IMR-90 (cell line): ENCODE results near the gene TCIRG1. TPM values are rescaled to one million over a fixed set of nuclear protein-coding genes. Genes with fewer than 3 reads are reported as not detected.

Experiments
- ATAC-seq: fragments of 200-7000 bp; cut with Tn5 transposase; 2 replicates; pipeline ENCODE4 v1.9.1; 2020; ENCODE audit warnings: low read depth, mild to moderate bottlenecking, moderate library complexity
- BruUV-seq: library from RNA; stranded (reverse); fragments of 400-500 nt; replicated peaks from 2 replicates; lab custom pipeline; 2021; lab: Mats Ljungman, UMichigan
- CTCF ChIA-PET: fragments of 300-600 bp; formaldehyde crosslinking; extraction: SDS; loops from one replicate; lab custom pipeline; 2021; ENCODE audit warnings: antibody characterized with exemption; lab: Yijun Ruan, JAX
- POLR2A ChIA-PET: fragments of 300-600 bp; sonication (Branson Sonifier 250); formaldehyde crosslinking; loops from one replicate; lab custom pipeline; 2022; ENCODE audit warnings: antibody characterized with exemption; ENCODE audit not compliant: unreplicated experiment; lab: Charles Lee
- DNase-seq: peaks from one replicate; pipeline ENCODE4 v3.0.0; 2013
- H2AFZ ChIP-seq: replicated peaks from 2 replicates; pipeline ENCODE3; 2013; ENCODE audit warnings: low read length, mild to moderate bottlenecking; ENCODE audit not compliant: poor library complexity
- H2AK5ac ChIP-seq: 2 replicates; pipeline ENCODE4 v1.6.1; 2013; ENCODE audit warnings: low read depth, low read length, inconsistent platforms
- H2AK9ac ChIP-seq: replicated peaks from 2 replicates; pipeline ENCODE3; 2013; ENCODE audit warnings: mild to moderate bottlenecking, low read depth, low read length, moderate library complexity; ENCODE audit not compliant: poor library complexity
- H2BK120ac ChIP-seq: 2 replicates; pipeline ENCODE4 v1.6.1; 2013; ENCODE audit warnings: low read depth, low read length, inconsistent platforms
- H2BK15ac ChIP-seq: 3 replicates; pipeline ENCODE4 v1.6.1; 2013; ENCODE audit warnings: low read depth, low read length, inconsistent platforms
- H2BK20ac ChIP-seq: 2 replicates; pipeline ENCODE4 v1.6.1; 2013; ENCODE audit warnings: low read depth, mild to moderate bottlenecking, inconsistent platforms, low read length, moderate library complexity
- H2BK5ac ChIP-seq: 2 replicates; pipeline ENCODE4 v1.6.1; 2013; ENCODE audit warnings: mild to moderate bottlenecking, low read depth, low read length, inconsistent platforms; ENCODE audit not compliant: poor library complexity, severe bottlenecking
- H3K14ac ChIP-seq: replicated peaks from 2 replicates; pipeline ENCODE4 v1.6.1; 2013; ENCODE audit warnings: low read depth, low read length, inconsistent platforms
- H3K18ac ChIP-seq: 2 replicates; pipeline ENCODE4 v1.6.1; 2013; ENCODE audit warnings: low read depth, low read length, control low read depth
- H3K23ac ChIP-seq: 2 replicates; pipeline ENCODE4 v1.6.1; 2013; ENCODE audit warnings: low read depth, low read length, inconsistent platforms
- H3K27ac ChIP-seq: 2 replicates; pipeline ENCODE4 v1.5.1; 2013; ENCODE audit warnings: mild to moderate bottlenecking, control low read depth, low read length; ENCODE audit not compliant: insufficient read depth
- H3K27me3 ChIP-seq: 2 replicates; pipeline ENCODE4 v1.6.1; 2013; ENCODE audit warnings: low read length; ENCODE audit not compliant: control insufficient read depth, insufficient read depth
- H3K36me3 ChIP-seq: 2 replicates; pipeline ENCODE4 v1.6.1; 2013; ENCODE audit warnings: low read length, mixed read lengths; ENCODE audit not compliant: control insufficient read depth, insufficient read depth
- H3K4ac ChIP-seq: 2 replicates; pipeline ENCODE4 v1.6.1; 2013; ENCODE audit warnings: low read depth, low read length, inconsistent platforms
- H3K4me1 ChIP-seq: 2 replicates; pipeline ENCODE4 v1.6.1; 2013; ENCODE audit warnings: low read length, mixed read lengths; ENCODE audit not compliant: control insufficient read depth, insufficient read depth
- H3K4me2 ChIP-seq: 2 replicates; pipeline ENCODE4 v1.6.1; 2013; ENCODE audit warnings: low read depth, mild to moderate bottlenecking, control low read depth, low read length, moderate library complexity
- H3K4me3 ChIP-seq: 2 replicates; pipeline ENCODE4 v1.5.1; 2013; ENCODE audit warnings: low read depth, mild to moderate bottlenecking, control low read depth, low read length, moderate library complexity; ENCODE audit not compliant: insufficient read depth
- H3K56ac ChIP-seq: 2 replicates; pipeline ENCODE4 v1.6.1; 2013; ENCODE audit warnings: low read length, inconsistent platforms; ENCODE audit not compliant: insufficient read depth; ENCODE audit errors: extremely low read depth
- H3K79me1 ChIP-seq, 2 experiments: 2 replicates each; pipeline ENCODE4 v1.6.1; 2013; ENCODE audit warnings: low read length in 2 of 2, inconsistent platforms in 1 of 2, low read depth in 1 of 2
- H3K9ac ChIP-seq: 2 replicates; pipeline ENCODE4 v1.6.1; 2013; ENCODE audit warnings: low read depth, low read length, control low read depth
- H3K9me1 ChIP-seq: 2 replicates; pipeline ENCODE4 v1.6.1; 2013; ENCODE audit warnings: low read length, inconsistent platforms; ENCODE audit not compliant: insufficient read depth
- H3K9me3 ChIP-seq: 2 replicates; pipeline ENCODE4 v1.6.1; 2013; ENCODE audit warnings: low read length; ENCODE audit not compliant: control insufficient read depth, insufficient read depth
- H4K20me1 ChIP-seq: 2 replicates; pipeline ENCODE4 v1.6.1; 2013; ENCODE audit warnings: low read length, inconsistent platforms; ENCODE audit not compliant: insufficient read depth
- H4K5ac ChIP-seq: 2 replicates; pipeline ENCODE4 v1.6.1; 2013; ENCODE audit warnings: mild to moderate bottlenecking, low read depth, low read length, control low read depth
- H4K8ac ChIP-seq, 2 experiments: 2 replicates each; pipeline ENCODE4 v1.6.1; 2013; ENCODE audit warnings: low read depth in 2 of 2, low read length in 2 of 2, control low read depth in 1 of 2, inconsistent platforms in 1 of 2
- H4K91ac ChIP-seq: 2 replicates; pipeline ENCODE4 v1.6.1; 2013; ENCODE audit warnings: low read depth, low read length, inconsistent platforms; ENCODE audit not compliant: insufficient read depth
- BHLHE40 ChIP-seq: fragments of 150-350 bp; IDR thresholded peaks from 2 replicates; pipeline ENCODE4 v1.6.1; 2016; ENCODE audit warnings: mild to moderate bottlenecking, low read depth, low read length
- CEBPB ChIP-seq: IDR thresholded peaks from 2 replicates; pipeline ENCODE4 v1.6.1; 2012; ENCODE audit warnings: low read depth, low read length, improper control_type of control experiment
- CHD1 ChIP-seq: IDR thresholded peaks from 2 replicates; pipeline ENCODE4 v1.6.1; 2012; ENCODE audit warnings: low read depth, low read length, improper control_type of control experiment
- FOS ChIP-seq: fragments of 150-350 bp; IDR thresholded peaks from 2 replicates; pipeline ENCODE4 v1.6.1; 2016; ENCODE audit warnings: low read depth, low read length
- MAFK ChIP-seq: IDR thresholded peaks from 2 replicates; pipeline ENCODE4 v1.6.1; 2012; ENCODE audit warnings: low read depth, low read length, improper control_type of control experiment
- MAZ ChIP-seq: IDR thresholded peaks from 2 replicates; pipeline ENCODE4 v1.6.1; 2012; ENCODE audit warnings: low read depth, mild to moderate bottlenecking, low read length, improper control_type of control experiment, moderate library complexity, borderline replicate concordance
- MXI1 ChIP-seq: IDR thresholded peaks from 2 replicates; pipeline ENCODE4 v1.6.1; 2012; ENCODE audit warnings: low read depth, mild to moderate bottlenecking, low read length, moderate library complexity, borderline replicate concordance
- NFE2L2 ChIP-seq: fragments of 150-350 bp; IDR thresholded peaks from 2 replicates; pipeline ENCODE4 v1.6.1; 2016; ENCODE audit warnings: low read depth, mild to moderate bottlenecking, low read length
- POLR2A ChIP-seq: IDR thresholded peaks from 2 replicates; pipeline ENCODE4 v1.6.1; 2012; ENCODE audit warnings: mild to moderate bottlenecking, low read depth, low read length
- RAD21 ChIP-seq: IDR thresholded peaks from 2 replicates; pipeline ENCODE4 v1.6.1; 2012; ENCODE audit warnings: low read length, improper control_type of control experiment
- RCOR1 ChIP-seq: IDR thresholded peaks from 2 replicates; pipeline ENCODE4 v1.6.1; 2012; ENCODE audit warnings: mild to moderate bottlenecking, low read length, improper control_type of control experiment; ENCODE audit not compliant: insufficient replicate concordance
- RFX5 ChIP-seq: IDR thresholded peaks from 2 replicates; pipeline ENCODE4 v1.8.0; 2012; ENCODE audit warnings: low read depth, mild to moderate bottlenecking, low read length, moderate library complexity
- SMC3 ChIP-seq: fragments of 150-350 bp; IDR thresholded peaks from 2 replicates; pipeline ENCODE4 v1.6.1; 2016; ENCODE audit warnings: low read depth, mild to moderate bottlenecking, antibody characterized with exemption, low read length, moderate library complexity
- WGBS, 2 experiments: methylation state at CpG; one replicate each; pipeline versions ENCODE4 v1.1.5 to v1.1.7; 2013; ENCODE audit warnings: missing lambda C conversion rate in 2 of 2; ENCODE audit not compliant: insufficient read length in 1 of 2; ENCODE audit errors: extremely low coverage in 2 of 2; 5-methylcytosine and 5-hydroxymethylcytosine counted together
- dilution Hi-C: fragments of 300-500 bp; cut with HindIII; formaldehyde crosslinking; loops from one replicate; pipeline ENCODE4 v1.14.3; 2018; ENCODE audit warnings: low sequenced_read_pairs; ENCODE audit not compliant: unreplicated experiment
- in situ Hi-C: fragments of 300-500 bp; cut with MboI; formaldehyde crosslinking; loops from 3 replicates; pipeline ENCODE4 v1.14.3; 2019; ENCODE audit warnings: low sequenced_read_pairs, inconsistent platforms, mixed read lengths
- intact Hi-C: fragments of 100-400 bp; cut with micrococcal nuclease; formaldehyde crosslinking; loops from 2 replicates; pipeline ENCODE4 v1.10.0; 2022
- polyA plus RNA-seq, 3 experiments: library from polyadenylated mRNA; depleted of rRNA; stranded (reverse); fragments of >200 nt; gene quantifications; 2 replicates each; pipeline ENCODE4 v1.2.3, GENCODE V29; 2012; ENCODE audit warnings: low replicate concordance in 1 of 3
- total RNA-seq: library from RNA; depleted of rRNA; stranded (reverse); fragments of >200 nt; gene quantifications from 2 replicates; pipeline ENCODE4 v1.2.3, GENCODE V29; 2012
- TF ChIP-seq, protein P1 (sequence below): fragments of 150-350 bp; IDR thresholded peaks from 2 replicates; pipeline ENCODE4 v1.6.1; 2016; ENCODE audit warnings: low read depth, mild to moderate bottlenecking, low read length, moderate library complexity, borderline replicate concordance
- TF ChIP-seq, protein P2 (sequence below): fragments of 150-350 bp; IDR thresholded peaks from 2 replicates; pipeline ENCODE4 v1.6.1; 2017; ENCODE audit warnings: mild to moderate bottlenecking, antibody characterized with exemption, low read length, low read depth

TCIRG1 gene
- total and polyA plus RNA-seq, 2 of the 4 experiments (the other 2 are of a cell fraction), result 25.3 to 117 TPM

DNA sequence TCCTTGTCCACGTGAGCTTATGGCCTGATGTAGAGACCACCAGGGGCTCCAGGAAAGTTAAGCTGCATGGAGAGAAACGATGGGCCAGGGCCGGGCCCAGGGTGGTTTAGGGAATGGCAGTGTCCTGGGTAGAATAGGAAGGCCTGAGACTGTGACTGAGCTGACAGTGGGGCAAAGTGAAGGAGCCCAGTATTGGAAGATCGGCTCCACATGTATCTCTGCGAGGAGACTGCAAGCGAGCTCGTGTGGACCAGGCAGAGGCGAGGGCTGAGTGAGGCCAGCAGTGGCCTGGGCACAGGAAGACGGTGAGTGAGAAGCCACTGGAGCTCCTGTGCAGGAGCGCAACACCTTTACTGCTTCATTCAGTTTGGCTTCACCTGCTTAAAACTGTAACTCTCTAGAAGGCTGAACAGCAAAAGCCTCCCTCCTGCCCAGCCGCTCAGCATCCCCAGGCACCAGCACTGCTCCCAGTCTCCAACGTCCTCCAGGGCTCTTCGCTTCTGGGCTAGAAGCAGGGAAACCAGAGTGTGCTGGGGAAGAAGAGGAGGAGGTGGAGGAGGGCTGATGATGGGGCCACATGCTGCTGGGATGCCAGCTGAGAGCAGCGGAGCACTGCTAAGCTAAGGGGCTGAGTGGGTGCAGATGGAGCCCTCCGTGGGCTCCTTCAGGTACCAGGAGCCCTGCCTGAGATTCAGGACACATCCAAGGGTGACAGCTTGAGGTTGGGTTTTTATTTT, 13.5 kb downstream of the TCIRG1 start (continued):
- TF ChIP-seq CEBPB, result no peak

DNA sequence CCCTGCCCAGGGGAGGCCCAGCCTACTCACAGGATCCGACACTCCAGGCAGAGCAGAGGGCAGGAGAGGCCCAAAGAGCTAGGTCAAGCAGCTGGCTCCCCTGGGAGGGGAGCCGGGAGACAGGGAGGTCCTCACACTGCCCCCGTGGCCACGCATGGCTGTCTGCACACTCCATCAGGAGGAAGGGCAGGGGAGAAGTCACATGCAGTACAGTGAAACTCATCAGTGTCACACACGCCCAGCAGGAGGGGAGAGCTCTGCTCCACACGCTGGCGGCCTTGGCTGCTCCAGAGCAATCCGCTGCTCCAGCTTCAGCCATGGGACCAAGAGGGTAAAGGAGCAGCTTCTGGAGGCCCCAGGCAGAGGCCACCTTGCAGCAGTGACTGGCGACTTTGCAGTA, 14.3 kb downstream of the TCIRG1 start:
- CTCF ChIA-PET, result interaction anchor here (1.4 kb wide), 1 partner anchor 11 kb away, joined by 3 read pairs; no protein-coding TSS in a partner anchor
- Histone ChIP-seq H4K20me1 (no peaks in the 10 kb centered on the region; the same call in 1 of the 2 replicates), H3K9me1 (peaks cover 4% of the 10 kb centered on the region; the same call in 1 of the 2 replicates), H3K27me3 (no peaks in the 10 kb centered on the region), H4K5ac (no peak overlapping the region), H3K4me1 (no peaks in the 10 kb centered on the region), H2BK5ac (no peak overlapping the region), H3K56ac (no peak overlapping the region), H4K91ac (no peak overlapping the region), H3K4ac (no peak overlapping the region), H3K14ac (no peak overlapping the region), H2AK9ac (peak overlapping the region; percentile 13), H4K8ac (no peak overlapping the region), H3K9me3 (no peaks in the 10 kb centered on the region), H2BK120ac (no peak overlapping the region), H3K4me2 (no peak overlapping the region), H3K4me3 (no peak overlapping the region), H2AK5ac (no peak overlapping the region), H2BK20ac (no peak overlapping the region), H3K79me1 (no peaks in the 10 kb centered on the region; a peak in 2 of 4 replicates), H3K27ac (no peak overlapping the region), H2AFZ (no peak overlapping the region), H2BK15ac (no peak overlapping the region), H3K36me3 (peaks cover 45% of the 10 kb centered on the region), H3K9ac (no peak overlapping the region), H3K18ac (no peak overlapping the region), H3K23ac (no peak overlapping the region)
- intact Hi-C loops, result no loop called here
- TF ChIP-seq CHD1 (no peak), NFE2L2 (no peak), RCOR1 (no peak), MAZ (no peak), MAFK (no peak), FOS (no peak), RAD21 (no peak), MXI1 (no peak), CEBPB (no peak), POLR2A (no peak), BHLHE40 (no peak), RFX5 (no peak), SMC3 (no peak)
- TF ChIP-seq, protein P1, sequence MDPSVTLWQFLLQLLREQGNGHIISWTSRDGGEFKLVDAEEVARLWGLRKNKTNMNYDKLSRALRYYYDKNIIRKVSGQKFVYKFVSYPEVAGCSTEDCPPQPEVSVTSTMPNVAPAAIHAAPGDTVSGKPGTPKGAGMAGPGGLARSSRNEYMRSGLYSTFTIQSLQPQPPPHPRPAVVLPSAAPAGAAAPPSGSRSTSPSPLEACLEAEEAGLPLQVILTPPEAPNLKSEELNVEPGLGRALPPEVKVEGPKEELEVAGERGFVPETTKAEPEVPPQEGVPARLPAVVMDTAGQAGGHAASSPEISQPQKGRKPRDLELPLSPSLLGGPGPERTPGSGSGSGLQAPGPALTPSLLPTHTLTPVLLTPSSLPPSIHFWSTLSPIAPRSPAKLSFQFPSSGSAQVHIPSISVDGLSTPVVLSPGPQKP, result no peak
- TF ChIP-seq, protein P2, sequence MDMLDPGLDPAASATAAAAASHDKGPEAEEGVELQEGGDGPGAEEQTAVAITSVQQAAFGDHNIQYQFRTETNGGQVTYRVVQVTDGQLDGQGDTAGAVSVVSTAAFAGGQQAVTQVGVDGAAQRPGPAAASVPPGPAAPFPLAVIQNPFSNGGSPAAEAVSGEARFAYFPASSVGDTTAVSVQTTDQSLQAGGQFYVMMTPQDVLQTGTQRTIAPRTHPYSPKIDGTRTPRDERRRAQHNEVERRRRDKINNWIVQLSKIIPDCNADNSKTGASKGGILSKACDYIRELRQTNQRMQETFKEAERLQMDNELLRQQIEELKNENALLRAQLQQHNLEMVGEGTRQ, result no peak
- WGBS, 2 experiments, result 57% methylated on average over 6 of the region's 9 CpGs; no CpG with 5 or more reads in 1 of the 2 experiments
- no peak for ATAC-seq
- no TSS peak for BruUV-seq
- dilution Hi-C loops, result no loop called here
- POLR2A ChIA-PET, result no interaction called here
- in situ Hi-C loops, result no loop called here
- no peak for DNase-seq
